Osteoblast (primary cell): Measurements from ENCODE around the gene GPM6B. TPM values are rescaled to one million over a fixed set of nuclear protein-coding genes. Genes with fewer than 3 reads are reported as not detected.

Experiments used
- DNase-seq: peaks from one replicate; pipeline ENCODE4 v3.0.0; 2011; ENCODE audit warnings: low spot score, mixed read lengths; ENCODE audit not compliant: insufficient read length; ENCODE audit errors: missing footprints
- H2AFZ ChIP-seq: 2 replicates; pipeline ENCODE4 v1.6.0; 2011; ENCODE audit warnings: mild to moderate bottlenecking, low read length
- H3K27ac ChIP-seq: 2 replicates; pipeline ENCODE4 v1.5.1; 2011; ENCODE audit warnings: mild to moderate bottlenecking, low read depth, low read length, moderate library complexity
- H3K27me3 ChIP-seq: 2 replicates; pipeline ENCODE4 v1.6.0; 2012; ENCODE audit warnings: mild to moderate bottlenecking, control low read depth, inconsistent platforms, low read length, moderate library complexity; ENCODE audit not compliant: insufficient read depth
- H3K36me3 ChIP-seq: 2 replicates; pipeline ENCODE4 v1.5.1; 2011; ENCODE audit warnings: mild to moderate bottlenecking, low read length, control low read depth, moderate library complexity; ENCODE audit not compliant: insufficient read depth
- H3K4me1 ChIP-seq: 2 replicates; pipeline ENCODE4 v1.5.1; 2011; ENCODE audit warnings: mild to moderate bottlenecking, low read length, control low read depth, moderate library complexity; ENCODE audit not compliant: insufficient read depth
- H3K4me2 ChIP-seq: 2 replicates; pipeline ENCODE4 v1.6.0; 2011; ENCODE audit warnings: mild to moderate bottlenecking, low read length; ENCODE audit not compliant: insufficient read depth
- H3K4me3 ChIP-seq: fragments of 200-600 bp; sonication (generic); 3 replicates; pipeline ENCODE4 v1.5.1; 2012; ENCODE audit warnings: mild to moderate bottlenecking, low read length, inconsistent platforms; ENCODE audit not compliant: insufficient read depth
- H3K79me2 ChIP-seq: 2 replicates; pipeline ENCODE4 v1.6.0; 2012; ENCODE audit warnings: mild to moderate bottlenecking, low read length, control low read depth, inconsistent platforms; ENCODE audit not compliant: insufficient read depth
- H3K9me3 ChIP-seq: 2 replicates; pipeline ENCODE4 v1.5.1; 2011; ENCODE audit warnings: low read depth, low read length, control low read depth
- H4K20me1 ChIP-seq: 2 replicates; pipeline ENCODE4 v1.6.0; 2012; ENCODE audit warnings: mild to moderate bottlenecking, low read length, control low read depth; ENCODE audit not compliant: insufficient read depth
- CTCF ChIP-seq: IDR thresholded peaks from 2 replicates; pipeline ENCODE4 v1.5.1; 2011; ENCODE audit warnings: mild to moderate bottlenecking, low read depth, low read length, moderate library complexity; ENCODE audit errors: extremely low read depth
- total RNA-seq: library from RNA; depleted of rRNA; stranded (reverse); fragments of >200 nt; gene quantifications from 2 replicates; pipeline ENCODE4 v1.2.3, GENCODE V29; 2012

The GPM6B gene
- total RNA-seq, 1 donor: 1.1 TPM

DNA sequence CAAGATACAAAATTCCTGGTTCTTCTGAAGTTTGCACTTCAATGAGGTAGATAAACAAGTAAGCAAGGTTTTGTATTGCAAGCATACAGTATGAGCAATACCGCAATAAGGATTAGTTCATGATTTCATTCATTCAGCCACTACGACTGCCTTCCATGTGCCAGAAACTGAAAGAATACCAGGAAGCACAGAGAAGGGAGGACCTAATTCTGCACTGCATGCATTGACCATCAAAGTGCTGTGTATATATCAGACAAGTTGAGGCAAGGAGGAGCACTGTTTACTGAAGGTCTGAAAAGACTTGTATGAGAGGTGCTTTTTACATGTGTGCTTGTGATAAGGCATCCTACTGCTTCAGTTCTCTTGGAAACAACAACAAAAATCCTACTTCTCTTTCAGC, 40.9 kb upstream of the GPM6B start:
- TF ChIP-seq CTCF: no peak
- no peak overlapping the region for H3K4me2 ChIP-seq
- DNase-seq: no peak
- no peak overlapping the region for H3K27ac ChIP-seq
- H3K27me3 ChIP-seq: peaks cover 3% of the 10 kb centered on the region
- H3K4me3 ChIP-seq: no peak overlapping the region
- no peaks in the 10 kb centered on the region for H3K9me3 ChIP-seq
- H4K20me1 ChIP-seq: no peaks in the 10 kb centered on the region
- H2AFZ ChIP-seq: no peak overlapping the region
- H3K79me2 ChIP-seq: no peaks in the 10 kb centered on the region
- no peaks in the 10 kb centered on the region for H3K4me1 ChIP-seq
- no peaks in the 10 kb centered on the region for H3K36me3 ChIP-seq

GRCh38 chrX:13855689-13856450, 39.0 kb upstream of the GPM6B start:
- Histone ChIP-seq H3K4me1 (no peaks in the 10 kb centered on the region), H3K27me3 (peaks cover 3% of the 10 kb centered on the region), H3K27ac (no peak overlapping the region), H3K79me2 (no peaks in the 10 kb centered on the region), H4K20me1 (no peaks in the 10 kb centered on the region), H3K9me3 (no peaks in the 10 kb centered on the region), H3K4me3 (no peak overlapping the region), H3K36me3 (no peaks in the 10 kb centered on the region), H3K4me2 (no peak overlapping the region), H2AFZ (no peak overlapping the region)
- no peak for DNase-seq
- TF ChIP-seq CTCF: no peak

GRCh38 chrX:13854003-13854402, 37.1 kb upstream of the GPM6B start:
- no peak overlapping the region for H3K27ac ChIP-seq
- H3K4me1 ChIP-seq: no peaks in the 10 kb centered on the region
- no peaks in the 10 kb centered on the region for H3K79me2 ChIP-seq
- H3K9me3 ChIP-seq: no peaks in the 10 kb centered on the region
- no peak for TF ChIP-seq CTCF
- H3K27me3 ChIP-seq: no peaks in the 10 kb centered on the region
- DNase-seq: no peak
- no peak overlapping the region for H3K4me2 ChIP-seq
- H3K4me3 ChIP-seq: no peak overlapping the region
- H2AFZ ChIP-seq: no peak overlapping the region
- no peaks in the 10 kb centered on the region for H3K36me3 ChIP-seq
- H4K20me1 ChIP-seq: no peaks in the 10 kb centered on the region

DNA sequence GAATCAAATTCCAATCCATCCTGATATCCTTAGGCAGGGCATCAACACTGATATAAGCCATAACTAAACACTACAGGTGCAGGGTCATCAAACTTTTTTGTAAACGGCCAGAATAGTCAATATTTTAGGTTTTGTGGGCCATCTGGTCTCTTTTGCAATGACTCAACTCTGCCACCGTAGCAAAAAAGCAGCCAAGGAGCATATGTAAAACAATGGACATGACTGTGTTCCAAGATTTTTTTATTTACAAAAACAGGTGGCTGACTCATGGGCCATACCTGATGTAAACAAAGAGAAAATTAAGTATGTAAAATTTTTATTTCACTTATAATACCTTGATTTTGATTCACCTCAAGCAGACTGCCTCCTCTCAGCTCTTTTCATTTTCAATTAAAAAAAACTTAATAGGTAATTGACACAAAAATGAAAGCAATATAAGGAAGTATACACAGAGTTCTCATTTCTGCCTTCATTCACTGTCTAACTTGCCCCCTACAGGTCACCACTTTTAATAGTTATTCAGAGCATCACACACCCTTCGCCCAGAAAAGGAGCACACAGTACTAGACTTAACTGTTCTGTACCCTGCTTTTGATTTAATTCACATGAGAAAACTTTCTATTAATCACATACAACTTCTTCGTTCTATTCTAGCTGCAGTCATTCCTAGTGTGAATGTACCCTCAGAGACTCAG, 35.3 kb upstream of the GPM6B start:
- Histone ChIP-seq H3K4me1 (no peaks in the 10 kb centered on the region), H3K27ac (no peak overlapping the region), H3K9me3 (no peaks in the 10 kb centered on the region), H3K4me3 (no peak overlapping the region), H3K79me2 (no peaks in the 10 kb centered on the region), H3K27me3 (no peaks in the 10 kb centered on the region), H2AFZ (no peak overlapping the region), H3K36me3 (no peaks in the 10 kb centered on the region), H4K20me1 (no peaks in the 10 kb centered on the region), H3K4me2 (no peak overlapping the region)
- peak; percentile 23 for TF ChIP-seq CTCF
- no peak for DNase-seq
